K562 (cell line): ENCODE results near the gene AARS1. TPM values are rescaled to one million over a fixed set of nuclear protein-coding genes. Genes with fewer than 3 reads are reported as not detected.
A peak's percentile ranks its signal among the peaks of the same experiment; 100 is the strongest.

Source experiments
- CREB1 ChIP-seq, 2 experiments: sonication (generic) in 1 of 2; formaldehyde crosslinking in 1 of 2; IDR thresholded peaks; 2 replicates each; pipeline versions ENCODE4 v1.6.1 to v1.8.0; 2012 to 2022; ENCODE audit warnings: inconsistent platforms in 1 of 2, mild to moderate bottlenecking in 1 of 2, missing genetic modification reagents in 1 of 2, moderate library complexity in 1 of 2
- PHF20 ChIP-seq: fragments of 450-650 bp; IDR thresholded peaks from 2 replicates; pipeline ENCODE4 v1.6.1; 2018; ENCODE audit not compliant: partially characterized antibody
- SMARCA4 ChIP-seq: fragments of 450-650 bp; IDR thresholded peaks from 2 replicates; pipeline ENCODE4 v1.6.1; 2016
- TAF1 ChIP-seq: IDR thresholded peaks from 2 replicates; pipeline ENCODE4 v1.6.1; 2011; ENCODE audit warnings: mild to moderate bottlenecking, low read length, moderate library complexity; ENCODE audit not compliant: insufficient read depth, control insufficient read depth, severe bottlenecking; ENCODE audit errors: extremely low read depth
- ZC3H4 ChIP-seq: sonication (generic); formaldehyde crosslinking; IDR thresholded peaks from 2 replicates; pipeline ENCODE4 v1.9.0; 2021; ENCODE audit warnings: missing genetic modification reagents, borderline replicate concordance
- ZNF175 ChIP-seq: fragments of 200-800 bp; sonication (Bioruptor generic); IDR thresholded peaks from 2 replicates; pipeline ENCODE4 v1.6.1; 2016; ENCODE audit warnings: low read depth, mild to moderate bottlenecking, missing genetic modification characterization, missing compliant biosample characterization
- polyA plus RNA-seq, 8 experiments: library from polyadenylated mRNA; depleted of rRNA in 4 of 8; stranded (reverse) in 5 of 8; unstranded in 3 of 8; fragments of >200 nt; fragmentation: Nextera tagmentation in 2 of 8; fragmentation: Illumina TruSeq in 1 of 8; extraction: Ambion mirVana in 2 of 8; extraction: Trizol in 1 of 8; gene quantifications; 2 replicates each; pipeline versions ENCODE4 v1.2.1 to v1.2.3, GENCODE V29; 2011 to 2014; ENCODE audit warnings: inconsistent platforms in 1 of 8, missing spikeins in 1 of 8
- total RNA-seq, 7 experiments: library from RNA; depleted of rRNA in 6 of 7; stranded (reverse); fragments of >200 nt in 6 of 7; fragmentation: Illumina TruSeq in 2 of 7; extraction: Trizol in 2 of 7; gene quantifications; 2 replicates each; pipeline versions ENCODE4 v1.2.1 to v1.2.3, GENCODE V29; 2011 to 2021; ENCODE audit warnings: low replicate concordance in 1 of 7
- TF ChIP-seq, protein P1 (sequence below): fragments of 450-650 bp; IDR thresholded peaks from 2 replicates; pipeline ENCODE4 v1.6.1; 2016; ENCODE audit warnings: antibody characterized with exemption
- TF ChIP-seq, protein P2 (sequence below): sonication (generic); formaldehyde crosslinking; IDR thresholded peaks from 2 replicates; pipeline ENCODE4 v1.8.0; 2022; ENCODE audit warnings: missing genetic modification reagents, mild to moderate bottlenecking, moderate library complexity, borderline replicate concordance
- TF ChIP-seq, protein P3 (sequence below): fragments of 450-650 bp; IDR thresholded peaks from 2 replicates; pipeline ENCODE4 v1.6.1; 2016; ENCODE audit warnings: borderline replicate concordance
- TF ChIP-seq, protein P4 (sequence below), 2 experiments: fragments of 450-650 bp in 1 of 2; sonication (generic) in 1 of 2; formaldehyde crosslinking in 1 of 2; IDR thresholded peaks; 2 replicates each; pipeline versions ENCODE4 v1.7.1 to v1.9.0; 2016 to 2022; ENCODE audit warnings: inconsistent platforms in 1 of 2, mild to moderate bottlenecking in 1 of 2, missing genetic modification reagents in 1 of 2

The AARS1 gene
- total and polyA plus RNA-seq, 9 of the 15 experiments (the other 6 are each of a cell fraction or from before 2014, with no cell fraction given), result 50.1 to 235 (median 174) TPM

DNA sequence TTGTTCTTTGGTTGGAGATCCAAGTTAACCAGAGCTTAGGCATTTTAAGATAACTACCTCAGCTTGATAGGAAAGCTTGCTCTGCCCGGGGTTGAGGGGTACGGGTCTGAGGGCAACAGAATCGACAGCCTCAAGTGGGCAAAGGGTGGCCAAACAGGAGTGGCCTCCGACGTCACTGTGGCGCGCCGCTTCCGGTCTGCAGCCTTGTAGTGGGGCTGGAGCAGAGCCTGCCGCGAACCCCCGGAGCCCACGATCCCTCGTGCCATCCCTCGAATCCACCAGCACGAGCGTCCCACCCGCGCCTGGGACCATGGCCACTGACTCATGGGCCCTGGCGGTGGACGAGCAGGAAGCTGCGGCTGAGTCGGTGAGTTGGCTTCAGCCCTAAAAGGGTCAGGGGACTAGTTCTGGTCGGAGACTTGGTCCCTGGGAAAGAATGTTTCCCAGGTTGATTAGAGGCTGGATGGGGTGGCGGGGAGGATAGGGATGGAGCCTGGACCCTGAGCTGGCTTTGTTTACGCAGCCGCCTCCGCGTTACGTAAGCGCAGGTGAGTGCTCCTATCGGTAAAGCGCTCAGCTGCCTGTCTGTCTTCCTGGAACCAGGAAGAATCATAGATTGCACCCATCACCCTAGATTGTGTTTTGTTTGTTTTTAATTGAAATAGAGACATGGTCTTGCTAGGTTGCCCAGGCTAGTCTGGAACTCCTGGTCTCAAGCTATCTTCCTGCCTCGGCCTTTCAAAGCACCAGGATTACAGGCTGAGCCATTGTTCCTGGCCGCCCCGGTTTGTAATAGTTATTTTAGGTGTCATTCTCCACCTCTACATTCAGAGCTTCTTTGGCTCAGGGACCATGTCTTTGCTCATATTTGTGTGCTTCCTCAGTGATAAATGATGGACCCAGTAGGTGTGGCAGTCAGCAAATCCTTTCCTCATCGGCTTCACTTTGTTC is 10.0 kb upstream of the AARS1 start, which contains the start of gene DDX19B (continued):
- TF ChIP-seq, protein P1, sequence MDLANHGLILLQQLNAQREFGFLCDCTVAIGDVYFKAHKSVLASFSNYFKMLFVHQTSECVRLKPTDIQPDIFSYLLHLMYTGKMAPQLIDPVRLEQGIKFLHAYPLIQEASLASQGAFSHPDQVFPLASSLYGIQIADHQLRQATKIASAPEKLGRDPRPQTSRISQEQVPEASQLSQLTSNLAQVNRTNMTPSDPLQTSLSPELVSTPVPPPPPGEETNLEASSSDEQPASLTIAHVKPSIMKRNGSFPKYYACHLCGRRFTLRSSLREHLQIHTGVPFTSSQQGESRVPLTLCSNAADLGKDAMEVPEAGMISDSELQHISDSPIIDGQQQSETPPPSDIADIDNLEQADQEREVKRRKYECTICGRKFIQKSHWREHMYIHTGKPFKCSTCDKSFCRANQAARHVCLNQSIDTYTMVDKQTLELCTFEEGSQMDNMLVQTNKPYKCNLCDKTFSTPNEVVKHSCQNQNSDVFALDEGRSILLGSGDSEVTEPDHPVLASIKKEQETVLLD, result 0 out of 2 replicates have a peak, but pooled peaks have one; percentile 35
- TF ChIP-seq, protein P2, sequence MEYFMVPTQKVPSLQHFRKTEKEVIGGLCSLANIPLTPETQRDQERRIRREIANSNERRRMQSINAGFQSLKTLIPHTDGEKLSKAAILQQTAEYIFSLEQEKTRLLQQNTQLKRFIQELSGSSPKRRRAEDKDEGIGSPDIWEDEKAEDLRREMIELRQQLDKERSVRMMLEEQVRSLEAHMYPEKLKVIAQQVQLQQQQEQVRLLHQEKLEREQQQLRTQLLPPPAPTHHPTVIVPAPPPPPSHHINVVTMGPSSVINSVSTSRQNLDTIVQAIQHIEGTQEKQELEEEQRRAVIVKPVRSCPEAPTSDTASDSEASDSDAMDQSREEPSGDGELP (CRISPR knock-in tag), result peak; percentile 53; the same call in 1 of the 2 replicates
- TF ChIP-seq, protein P3, sequence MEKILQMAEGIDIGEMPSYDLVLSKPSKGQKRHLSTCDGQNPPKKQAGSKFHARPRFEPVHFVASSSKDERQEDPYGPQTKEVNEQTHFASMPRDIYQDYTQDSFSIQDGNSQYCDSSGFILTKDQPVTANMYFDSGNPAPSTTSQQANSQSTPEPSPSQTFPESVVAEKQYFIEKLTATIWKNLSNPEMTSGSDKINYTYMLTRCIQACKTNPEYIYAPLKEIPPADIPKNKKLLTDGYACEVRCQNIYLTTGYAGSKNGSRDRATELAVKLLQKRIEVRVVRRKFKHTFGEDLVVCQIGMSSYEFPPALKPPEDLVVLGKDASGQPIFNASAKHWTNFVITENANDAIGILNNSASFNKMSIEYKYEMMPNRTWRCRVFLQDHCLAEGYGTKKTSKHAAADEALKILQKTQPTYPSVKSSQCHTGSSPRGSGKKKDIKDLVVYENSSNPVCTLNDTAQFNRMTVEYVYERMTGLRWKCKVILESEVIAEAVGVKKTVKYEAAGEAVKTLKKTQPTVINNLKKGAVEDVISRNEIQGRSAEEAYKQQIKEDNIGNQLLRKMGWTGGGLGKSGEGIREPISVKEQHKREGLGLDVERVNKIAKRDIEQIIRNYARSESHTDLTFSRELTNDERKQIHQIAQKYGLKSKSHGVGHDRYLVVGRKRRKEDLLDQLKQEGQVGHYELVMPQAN, result peak; percentile 68; the same call in 1 of the 2 replicates
- TF ChIP-seq PHF20 (peak; percentile 92), ZC3H4 (CRISPR knock-in tag) (no peak), ZNF175 (CRISPR knock-in tag) (no peak), CREB1 (IDR thresholded peaks at IDR 0.05) (peak; percentile 88), CREB1 (CRISPR knock-in tag; IDR thresholded peaks at IDR 0.05) (peak; percentile 91), SMARCA4 (0 out of 2 replicates have a peak, but pooled peaks have one; percentile 29), TAF1 (peak; percentile 46)
- TF ChIP-seq, protein P4, sequence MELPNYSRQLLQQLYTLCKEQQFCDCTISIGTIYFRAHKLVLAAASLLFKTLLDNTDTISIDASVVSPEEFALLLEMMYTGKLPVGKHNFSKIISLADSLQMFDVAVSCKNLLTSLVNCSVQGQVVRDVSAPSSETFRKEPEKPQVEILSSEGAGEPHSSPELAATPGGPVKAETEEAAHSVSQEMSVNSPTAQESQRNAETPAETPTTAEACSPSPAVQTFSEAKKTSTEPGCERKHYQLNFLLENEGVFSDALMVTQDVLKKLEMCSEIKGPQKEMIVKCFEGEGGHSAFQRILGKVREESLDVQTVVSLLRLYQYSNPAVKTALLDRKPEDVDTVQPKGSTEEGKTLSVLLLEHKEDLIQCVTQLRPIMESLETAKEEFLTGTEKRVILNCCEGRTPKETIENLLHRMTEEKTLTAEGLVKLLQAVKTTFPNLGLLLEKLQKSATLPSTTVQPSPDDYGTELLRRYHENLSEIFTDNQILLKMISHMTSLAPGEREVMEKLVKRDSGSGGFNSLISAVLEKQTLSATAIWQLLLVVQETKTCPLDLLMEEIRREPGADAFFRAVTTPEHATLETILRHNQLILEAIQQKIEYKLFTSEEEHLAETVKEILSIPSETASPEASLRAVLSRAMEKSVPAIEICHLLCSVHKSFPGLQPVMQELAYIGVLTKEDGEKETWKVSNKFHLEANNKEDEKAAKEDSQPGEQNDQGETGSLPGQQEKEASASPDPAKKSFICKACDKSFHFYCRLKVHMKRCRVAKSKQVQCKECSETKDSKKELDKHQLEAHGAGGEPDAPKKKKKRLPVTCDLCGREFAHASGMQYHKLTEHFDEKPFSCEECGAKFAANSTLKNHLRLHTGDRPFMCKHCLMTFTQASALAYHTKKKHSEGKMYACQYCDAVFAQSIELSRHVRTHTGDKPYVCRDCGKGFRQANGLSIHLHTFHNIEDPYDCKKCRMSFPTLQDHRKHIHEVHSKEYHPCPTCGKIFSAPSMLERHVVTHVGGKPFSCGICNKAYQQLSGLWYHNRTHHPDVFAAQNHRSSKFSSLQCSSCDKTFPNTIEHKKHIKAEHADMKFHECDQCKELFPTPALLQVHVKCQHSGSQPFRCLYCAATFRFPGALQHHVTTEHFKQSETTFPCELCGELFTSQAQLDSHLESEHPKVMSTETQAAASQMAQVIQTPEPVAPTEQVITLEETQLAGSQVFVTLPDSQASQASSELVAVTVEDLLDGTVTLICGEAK (IDR thresholded peaks at IDR 0.05), result peak; percentile 73
- TF ChIP-seq, protein P4 (CRISPR knock-in tag; IDR thresholded peaks at IDR 0.05), result no peak
